ENCODE measurements around the gene THOC7.

The THOC7 gene

DNA sequence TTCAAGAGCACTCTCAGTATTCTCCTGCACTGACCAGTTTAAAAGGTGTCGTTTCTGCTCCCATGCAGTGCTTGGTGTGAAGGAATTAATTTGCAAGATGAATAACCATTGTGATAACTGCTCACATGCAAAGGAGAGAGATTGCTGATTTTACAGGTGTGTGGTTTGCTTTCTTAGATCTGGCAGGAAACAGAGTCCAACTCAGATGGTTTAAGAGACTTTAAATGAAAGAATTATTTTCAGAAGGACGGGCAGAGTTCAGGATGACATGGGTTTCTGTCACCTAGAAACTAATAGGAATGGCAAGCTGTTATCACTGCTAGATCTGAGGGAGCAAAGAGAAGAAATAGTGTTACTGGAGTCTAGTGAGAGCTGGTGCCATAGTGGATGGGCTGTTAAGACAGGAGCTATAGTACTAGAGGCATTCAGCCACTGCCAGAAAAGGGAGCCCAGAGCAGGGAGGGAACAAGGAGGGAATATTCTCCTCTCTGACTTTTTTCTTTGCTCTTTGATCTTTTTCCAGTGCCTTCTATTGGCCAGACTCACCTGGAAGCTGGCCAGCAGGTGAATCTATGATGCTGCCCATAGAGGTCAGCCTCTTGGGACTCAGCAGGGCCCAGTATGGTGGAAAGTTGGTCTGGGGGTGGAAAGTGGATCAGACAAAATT lies 14.9 kb upstream of the THOC7 start:
- no peak for DNase-seq (ENCODE audit: low read depth in 2 of 2)

GRCh38 chr3:63877737-63878393 lies 14.3 kb upstream of the THOC7 start:
- DNase-seq (ENCODE audit: low read depth in 2 of 2) = no peak

GRCh38 chr3:63876260-63876659 lies 12.7 kb upstream of the THOC7 start:
- no peak for DNase-seq (ENCODE audit: low read depth in 2 of 2)

DNA sequence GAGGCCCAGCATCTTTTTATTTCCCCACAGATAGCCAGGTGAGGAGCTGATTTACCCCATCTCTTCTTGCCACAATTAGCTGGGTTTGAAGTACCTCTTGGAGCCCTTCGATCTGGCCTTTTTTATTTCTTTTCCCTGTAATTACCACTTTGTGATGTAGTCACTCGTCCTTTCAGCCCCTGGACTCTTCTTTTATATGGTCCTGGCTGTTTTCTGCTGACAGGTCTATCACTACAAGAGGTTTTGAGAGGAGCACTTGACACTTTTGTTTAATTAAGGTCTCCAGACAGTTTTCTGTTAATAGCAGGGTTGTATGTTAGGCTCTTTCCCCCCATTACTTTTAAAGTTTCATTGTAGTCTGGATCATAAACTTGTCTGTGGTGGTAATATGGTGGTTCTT lies 11.9 kb upstream of the THOC7 start:
- DNase-seq (ENCODE audit: low read depth in 2 of 2) = no peak

- no peak for DNase-seq (ENCODE audit: low read depth in 2 of 2)
These were observed 11.2 kb upstream of the THOC7 start for GRCh38 chr3:63874769-63875168.

DNA sequence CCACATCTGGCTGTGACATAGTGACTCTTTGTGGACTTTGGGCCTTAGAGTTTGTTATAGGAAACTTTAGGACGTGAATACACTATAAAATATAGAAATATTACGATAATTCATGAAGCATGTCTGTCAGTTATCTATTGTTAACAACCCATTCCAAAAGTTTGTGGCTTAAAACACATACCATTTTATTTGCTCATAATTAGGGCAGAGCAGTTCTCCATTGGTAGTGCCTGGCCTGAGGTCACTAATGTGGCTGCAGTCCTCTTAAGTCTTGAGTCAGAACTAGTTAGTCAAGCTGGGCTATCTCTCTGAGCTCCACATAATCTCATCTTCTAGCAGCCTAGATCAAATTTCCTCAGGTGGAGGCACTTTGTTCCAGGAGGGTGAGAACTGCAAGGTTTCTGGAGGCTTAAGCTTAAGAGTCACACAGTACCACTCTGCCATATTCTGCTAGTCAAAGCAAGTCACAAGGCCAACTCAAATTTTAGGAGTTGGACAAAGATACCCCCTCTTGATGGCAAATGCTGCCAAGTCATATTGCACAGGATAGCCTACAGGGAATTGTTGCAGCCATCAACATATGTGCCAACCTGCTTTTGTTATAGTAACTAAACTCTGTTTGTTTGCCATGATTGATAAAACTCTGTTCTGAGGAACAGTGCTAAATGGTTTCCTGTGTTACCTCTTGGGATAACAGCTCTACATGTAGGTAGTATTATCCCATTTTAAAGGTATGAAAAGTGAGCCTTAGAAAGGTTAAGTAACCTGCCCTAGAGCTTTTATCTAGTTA lies 8.7 kb upstream of the THOC7 start:
- no peak for DNase-seq (ENCODE audit: low read depth in 2 of 2)

- no peak for DNase-seq (ENCODE audit: low read depth in 2 of 2)
These were observed 7.0 kb upstream of the THOC7 start for GRCh38 chr3:63870615-63871005.

DNA sequence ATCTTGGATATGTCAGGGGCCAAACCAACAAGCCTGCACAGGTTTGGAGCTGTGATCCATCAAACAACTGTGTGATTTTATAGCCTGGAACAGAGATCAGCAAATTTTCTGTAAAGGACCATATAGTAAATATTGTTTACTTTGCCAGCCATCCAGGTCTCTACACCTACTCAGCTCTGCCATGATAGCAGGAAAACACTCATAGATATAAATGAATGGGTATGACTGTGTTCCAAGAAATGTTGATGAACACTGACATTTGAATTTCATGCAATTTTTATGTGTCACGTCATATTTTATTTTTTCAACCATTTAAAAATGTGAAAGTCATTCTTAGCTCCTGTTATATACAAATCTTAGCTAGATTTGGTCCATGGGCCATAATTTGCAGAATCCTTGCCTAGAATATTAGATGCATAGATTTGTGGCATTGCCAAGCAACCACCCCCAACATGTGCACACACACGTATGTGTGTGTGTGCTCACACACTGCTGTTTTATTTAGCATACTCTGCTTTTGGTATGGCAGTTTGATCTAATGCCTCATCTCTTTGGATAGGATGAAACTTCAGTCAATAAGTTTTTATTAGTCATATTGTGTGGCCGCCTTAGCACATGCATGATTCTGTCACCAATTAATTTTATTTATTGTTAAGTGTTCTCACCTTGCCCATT lies 6.5 kb upstream of the THOC7 start:
- no peak for DNase-seq (ENCODE audit: low read depth in 2 of 2)

DNA sequence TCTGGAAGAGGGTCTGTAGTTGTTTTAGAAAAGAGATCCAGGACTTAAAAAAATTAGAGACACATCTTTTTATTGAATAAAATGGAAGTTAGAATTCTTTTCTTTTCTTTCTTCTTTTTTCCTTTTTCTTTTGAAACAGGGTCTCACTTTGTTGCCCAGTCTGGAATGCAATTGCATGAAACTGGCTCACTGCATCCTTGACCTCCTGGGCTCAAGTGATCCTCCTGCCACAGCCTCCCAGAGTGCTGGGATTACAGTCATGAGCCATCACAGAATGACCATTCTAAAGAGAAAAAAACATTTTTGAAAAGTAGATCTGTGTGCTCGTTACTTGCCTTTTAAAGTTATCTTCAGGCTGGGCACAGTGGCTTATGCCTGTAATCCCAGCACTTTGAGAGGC lies 3.6 kb upstream of the THOC7 start:
- DNase-seq (ENCODE audit: low read depth in 2 of 2) = no peak

DNA sequence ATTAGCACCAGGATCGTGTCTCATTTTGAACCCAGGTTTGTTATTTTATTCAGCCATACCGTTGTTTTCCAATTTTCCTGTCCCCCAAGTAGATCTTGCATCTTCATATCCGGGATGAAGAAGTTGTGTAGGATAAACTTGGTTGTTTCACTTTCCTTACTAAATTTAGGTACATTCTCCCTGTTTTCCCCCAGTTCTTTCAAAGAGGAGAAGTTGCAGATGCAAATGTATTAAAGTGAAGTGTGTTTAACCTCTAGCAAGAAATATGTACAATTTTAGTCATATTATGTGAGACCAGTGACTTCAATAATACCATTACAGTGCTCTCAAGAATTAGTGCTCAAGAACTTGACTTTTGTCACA lies 1.3 kb upstream of the THOC7 start:
- DNase-seq (ENCODE audit: low read depth in 2 of 2) = no peak

DNA sequence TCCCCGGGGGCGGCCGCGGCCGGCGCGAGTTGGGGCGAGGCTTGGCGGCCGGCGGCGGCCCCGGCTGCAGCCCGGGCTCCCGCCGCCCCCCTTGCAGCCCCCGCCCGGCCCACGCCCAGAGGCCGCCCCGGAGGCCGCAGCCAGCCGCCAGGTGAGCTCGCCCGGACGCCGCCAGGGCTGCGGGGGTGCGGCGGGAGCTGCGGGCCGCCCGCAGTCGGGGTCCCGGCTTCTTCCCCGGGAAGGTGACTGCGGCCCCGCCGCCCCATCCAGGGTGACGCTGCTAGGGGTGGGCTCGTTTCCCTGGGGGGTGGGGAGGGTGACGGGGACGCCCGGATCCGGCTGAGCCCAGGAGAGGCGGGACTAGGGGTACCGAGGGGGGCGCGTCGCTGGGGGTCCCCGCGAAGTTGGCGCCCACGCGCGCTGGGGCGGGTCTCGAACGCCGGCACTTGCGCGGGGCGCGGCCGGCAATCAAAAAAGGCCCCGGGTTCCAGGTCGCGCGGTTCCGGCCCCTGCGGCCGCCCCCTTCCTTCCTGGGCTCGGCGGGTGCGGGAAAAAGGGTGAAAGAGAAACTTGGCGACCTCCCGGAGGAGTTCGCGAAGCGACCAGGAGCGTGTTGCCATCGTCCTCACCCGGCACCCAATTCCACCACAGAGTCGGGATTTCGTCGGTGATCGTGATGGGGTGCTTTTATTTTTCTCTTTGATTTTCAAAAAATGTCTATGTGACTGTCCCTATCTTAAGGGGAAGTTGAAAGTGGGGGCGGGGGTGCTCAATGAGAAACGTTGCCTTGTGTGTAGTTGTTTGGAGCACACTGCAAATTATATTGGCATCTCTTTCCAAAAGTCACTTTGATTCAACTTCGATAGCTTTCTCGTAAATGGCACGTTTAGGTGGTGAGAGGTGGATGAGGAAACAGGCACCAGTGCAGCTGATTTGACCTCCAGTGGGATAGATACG lies 681 bp upstream of the THOC7 start:
- peak in 1 of 2 donors; percentile 33 for DNase-seq (ENCODE audit: low read depth in 2 of 2)

DNA sequence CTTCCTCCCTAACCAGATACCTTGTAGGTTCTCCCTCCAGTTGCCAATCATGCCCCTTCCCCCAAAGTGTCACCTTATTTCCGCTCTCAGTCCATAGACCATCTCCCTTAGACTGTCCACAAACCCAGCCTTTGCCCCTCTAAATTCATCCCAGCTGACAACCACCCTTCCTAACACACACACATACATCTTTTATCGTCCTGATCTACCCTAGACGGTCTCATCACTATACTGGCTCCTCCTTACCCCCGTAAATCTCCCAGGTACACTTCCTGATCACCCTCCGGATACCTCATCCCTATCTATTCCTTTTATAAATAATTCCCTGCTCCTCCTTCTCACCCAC lies 828 bp downstream of the THOC7 start:
- no peak for DNase-seq (ENCODE audit: low read depth in 2 of 2)

DNA sequence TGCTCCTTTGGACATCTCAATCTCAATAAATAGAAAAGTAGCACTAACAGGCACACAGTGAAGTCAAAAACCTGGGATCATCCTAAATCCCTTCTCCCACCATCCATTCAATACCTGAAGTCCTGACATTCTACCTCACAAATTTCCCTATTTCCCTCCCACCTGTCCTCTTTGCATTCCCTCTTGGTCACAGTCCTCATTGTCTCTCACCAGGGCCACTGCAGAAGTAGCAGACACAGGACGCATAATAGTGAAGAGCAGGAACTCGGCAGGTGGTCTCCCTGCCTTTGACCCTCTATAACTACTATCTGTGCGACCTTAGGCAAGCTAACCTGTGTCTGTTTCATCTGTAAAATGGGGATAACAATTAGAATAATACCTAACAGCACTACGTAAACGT lies 2.3 kb downstream of the THOC7 start:
- DNase-seq (ENCODE audit: low read depth in 2 of 2) = no peak

- DNase-seq (ENCODE audit: low read depth in 2 of 2) = no peak
These were observed 2.8 kb downstream of the THOC7 start for GRCh38 chr3:63860776-63861175.

DNA sequence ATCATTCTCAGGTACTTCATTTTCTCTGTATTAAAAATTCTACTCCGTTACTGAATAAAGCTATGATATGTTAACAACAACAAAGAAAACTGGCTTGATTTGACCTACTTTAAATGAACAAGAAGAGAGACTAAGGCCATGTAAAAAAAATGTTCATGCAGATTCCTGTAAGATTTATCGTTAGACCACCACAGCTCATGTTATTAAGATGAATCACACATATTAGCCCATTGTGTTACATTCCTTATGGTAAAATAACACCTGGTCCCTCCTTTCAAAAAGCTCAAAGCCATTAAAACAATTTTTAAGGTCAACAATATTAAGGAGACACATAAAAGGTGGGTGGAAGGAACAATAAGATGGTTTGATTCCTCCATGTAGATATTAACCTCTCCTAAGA lies 6.3 kb downstream of the THOC7 start:
- no peak for DNase-seq (ENCODE audit: low read depth in 2 of 2)

- no peak for DNase-seq (ENCODE audit: low read depth in 2 of 2)
These were observed 8.2 kb downstream of the THOC7 start for GRCh38 chr3:63855333-63855940.

- DNase-seq (ENCODE audit: low read depth in 2 of 2) = no peak
These were observed 10.5 kb downstream of the THOC7 start for GRCh38 chr3:63853106-63853505.

- DNase-seq (ENCODE audit: low read depth in 2 of 2) = no peak
These were observed 12.3 kb downstream of the THOC7 start for GRCh38 chr3:63851287-63851686.

DNA sequence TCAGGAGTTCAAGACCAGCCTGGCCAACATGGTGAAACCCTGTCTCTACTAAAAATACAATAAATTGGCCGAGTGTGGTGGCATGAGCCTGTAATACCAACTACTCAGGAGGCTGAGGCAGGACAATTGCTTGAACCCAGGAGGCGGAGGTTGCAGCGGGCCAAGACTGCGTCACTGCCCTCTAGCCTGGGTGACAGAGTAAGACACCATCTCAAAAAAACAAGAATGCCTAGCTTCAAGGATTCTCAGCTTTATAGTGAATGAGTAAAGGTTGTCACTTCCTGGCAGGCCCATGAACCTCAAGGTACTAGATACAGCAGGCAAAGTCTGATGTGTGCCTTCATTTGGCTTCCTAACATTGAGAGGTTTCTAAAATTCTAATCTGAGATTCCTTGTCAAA lies 14.4 kb downstream of the THOC7 start:
- DNase-seq (ENCODE audit: low read depth in 2 of 2) = no peak

DNA sequence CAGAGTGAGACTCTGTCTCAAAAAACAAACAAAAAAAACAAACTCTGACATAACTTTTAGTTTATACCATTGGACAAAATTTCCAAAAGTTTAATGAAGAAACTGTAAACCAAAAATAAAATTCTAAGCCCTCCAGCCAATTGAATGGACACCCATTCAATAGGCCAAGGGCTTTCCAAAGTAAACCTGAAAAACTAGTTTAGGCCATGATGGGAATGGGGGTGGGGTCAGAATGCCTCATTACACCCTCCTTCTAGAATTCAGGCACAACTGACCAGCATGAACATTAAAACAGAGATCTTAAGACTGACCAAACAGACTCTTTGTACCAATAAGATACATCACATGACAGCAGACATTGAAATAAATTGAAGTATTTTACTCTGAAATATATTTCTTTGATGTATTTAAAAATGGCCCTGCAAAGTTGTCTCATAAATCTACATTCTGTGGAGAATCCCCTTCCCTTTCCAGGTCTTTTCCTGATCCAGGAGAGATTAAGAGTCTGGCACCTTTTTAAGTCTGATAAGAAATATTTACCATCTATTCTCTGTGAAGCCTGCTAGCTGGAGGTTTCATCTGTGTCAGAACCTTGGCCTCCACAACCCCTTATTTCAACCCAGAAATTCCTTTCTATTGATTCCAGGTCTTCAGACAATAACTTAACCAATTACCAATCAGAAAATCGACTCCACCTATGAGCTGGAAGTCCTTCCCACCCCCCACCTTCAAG lies 15.7 kb downstream of the THOC7 start:
- no peak for DNase-seq (ENCODE audit: low read depth in 2 of 2)
